GM12874 (cell line): ENCODE results near the gene CES3.

ENCODE experiments used
- TF ChIP-seq, protein P1 (sequence below): IDR thresholded peaks from 2 replicates; pipeline ENCODE4 v1.5.1; 2011; ENCODE audit warnings: low read depth, mild to moderate bottlenecking, control low read depth, low read length, moderate library complexity; ENCODE audit not compliant: insufficient read depth

The CES3 gene

DNA sequence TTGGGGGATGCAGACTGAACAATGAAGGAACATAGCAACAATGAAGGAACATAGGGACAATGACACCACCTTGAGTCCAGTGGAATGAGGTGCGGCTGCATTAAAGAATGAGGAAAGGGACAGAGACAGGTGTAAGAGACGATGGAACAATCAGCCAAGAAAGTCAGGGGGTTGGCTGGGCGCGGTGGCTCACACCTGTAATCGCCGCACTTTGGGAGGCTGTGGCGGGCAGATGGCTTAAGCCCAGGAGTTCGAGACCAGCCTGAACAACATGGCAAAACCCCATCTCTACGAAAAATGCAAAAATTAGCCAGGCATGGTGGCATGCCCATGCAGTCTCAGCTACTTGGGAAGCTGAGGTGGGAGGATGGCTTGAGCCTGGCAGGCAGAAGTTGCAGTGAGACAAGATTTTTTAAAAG, 54.3 kb downstream of the CES3 start:
- TF ChIP-seq, protein P1, sequence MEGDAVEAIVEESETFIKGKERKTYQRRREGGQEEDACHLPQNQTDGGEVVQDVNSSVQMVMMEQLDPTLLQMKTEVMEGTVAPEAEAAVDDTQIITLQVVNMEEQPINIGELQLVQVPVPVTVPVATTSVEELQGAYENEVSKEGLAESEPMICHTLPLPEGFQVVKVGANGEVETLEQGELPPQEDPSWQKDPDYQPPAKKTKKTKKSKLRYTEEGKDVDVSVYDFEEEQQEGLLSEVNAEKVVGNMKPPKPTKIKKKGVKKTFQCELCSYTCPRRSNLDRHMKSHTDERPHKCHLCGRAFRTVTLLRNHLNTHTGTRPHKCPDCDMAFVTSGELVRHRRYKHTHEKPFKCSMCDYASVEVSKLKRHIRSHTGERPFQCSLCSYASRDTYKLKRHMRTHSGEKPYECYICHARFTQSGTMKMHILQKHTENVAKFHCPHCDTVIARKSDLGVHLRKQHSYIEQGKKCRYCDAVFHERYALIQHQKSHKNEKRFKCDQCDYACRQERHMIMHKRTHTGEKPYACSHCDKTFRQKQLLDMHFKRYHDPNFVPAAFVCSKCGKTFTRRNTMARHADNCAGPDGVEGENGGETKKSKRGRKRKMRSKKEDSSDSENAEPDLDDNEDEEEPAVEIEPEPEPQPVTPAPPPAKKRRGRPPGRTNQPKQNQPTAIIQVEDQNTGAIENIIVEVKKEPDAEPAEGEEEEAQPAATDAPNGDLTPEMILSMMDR = no peak

DNA sequence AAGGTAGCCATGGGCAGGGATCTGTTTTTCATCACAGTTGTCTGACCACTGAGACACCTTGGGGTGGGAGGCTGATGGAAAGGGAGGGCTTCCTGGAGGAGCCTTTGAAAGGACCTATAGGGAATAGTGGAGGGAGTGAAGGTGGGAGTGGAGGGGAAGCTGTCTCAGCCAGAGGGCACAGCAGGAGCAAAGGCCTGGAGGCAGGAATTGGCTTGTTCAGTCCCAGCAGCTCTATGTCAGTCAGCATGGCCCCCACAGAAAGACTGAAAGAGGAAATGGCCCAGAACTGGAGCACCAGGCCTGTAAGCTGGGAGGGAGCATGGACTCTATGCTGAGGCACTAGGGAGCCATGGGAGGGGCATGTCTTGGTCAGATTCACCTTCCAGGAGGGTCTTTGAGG, 55.1 kb downstream of the CES3 start:
- TF ChIP-seq, protein P1 = no peak

GRCh38 chr16:67016681-67017420, 55.8 kb downstream of the CES3 start:
- TF ChIP-seq, protein P1 = no peak

DNA sequence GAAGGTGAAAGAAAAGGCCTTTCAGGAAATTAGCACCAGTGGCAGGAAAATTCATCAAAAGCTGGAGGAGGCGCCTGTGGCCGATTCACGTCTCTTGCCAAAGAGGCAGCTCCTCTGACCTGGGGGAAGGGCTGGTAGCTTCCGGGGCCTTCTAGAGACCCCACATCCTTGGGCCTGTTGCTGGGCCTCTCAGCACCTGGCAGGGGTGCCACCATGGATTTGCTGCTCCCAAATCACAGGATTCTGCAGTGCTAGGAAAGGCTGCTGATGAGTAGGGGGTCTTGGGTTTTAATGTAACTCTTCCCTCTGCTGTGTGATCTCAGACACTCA, 56.3 kb downstream of the CES3 start:
- TF ChIP-seq, protein P1 = no peak

DNA sequence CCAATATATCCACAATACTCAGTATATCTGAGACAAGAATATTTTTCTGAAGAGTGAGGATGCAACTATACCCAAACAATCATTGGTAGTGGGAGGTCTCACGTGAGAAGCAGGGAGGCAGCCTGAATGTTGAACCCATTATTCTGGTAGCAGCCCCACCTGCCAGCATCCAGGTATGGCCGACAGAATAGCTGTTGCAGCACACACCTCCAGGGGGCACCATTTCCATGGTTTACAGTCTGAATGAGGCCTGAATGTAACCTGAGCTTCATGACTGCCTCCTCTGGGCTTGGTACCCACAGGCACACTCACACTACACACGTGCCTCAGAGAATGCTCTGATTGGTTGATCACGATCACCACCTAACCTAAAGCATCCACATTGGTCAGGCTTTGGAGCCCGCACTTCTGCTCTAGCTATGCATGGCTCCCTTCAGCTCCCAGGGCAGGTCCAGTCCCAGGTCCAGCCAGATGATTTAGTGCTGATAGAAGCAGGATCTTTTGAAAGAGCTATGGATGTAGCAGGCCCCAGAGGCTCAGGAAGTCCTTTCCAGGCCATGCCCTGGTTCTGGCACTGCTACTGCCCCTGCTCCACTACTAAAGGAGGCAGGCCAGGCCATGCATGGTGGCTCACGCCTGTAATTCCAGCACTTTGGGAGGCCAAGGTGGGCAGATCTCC, 56.9 kb downstream of the CES3 start:
- TF ChIP-seq, protein P1 = peak; percentile 78

DNA sequence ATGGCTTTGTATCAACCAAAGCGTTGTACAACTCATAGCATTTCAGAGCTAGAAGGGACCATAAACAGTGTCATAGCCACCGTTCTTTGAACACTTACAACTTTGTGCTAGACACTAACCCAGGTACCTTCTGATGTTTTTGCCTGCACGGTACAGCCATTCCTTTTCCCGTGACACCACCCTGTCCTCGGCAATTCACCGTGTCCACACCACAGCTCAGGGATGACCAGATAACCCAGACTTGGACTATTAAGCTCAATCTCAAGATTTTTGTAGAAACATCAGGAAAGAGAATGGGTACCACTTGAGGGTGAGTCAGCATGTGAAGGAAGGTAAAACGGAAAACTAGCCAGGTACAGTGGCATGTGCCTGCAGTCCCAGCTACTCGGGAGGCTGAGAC, 58.1 kb downstream of the CES3 start:
- TF ChIP-seq, protein P1 = no peak

- TF ChIP-seq, protein P1 = no peak
Measured at GRCh38 chr16:67021321-67021720, 60.3 kb downstream of the CES3 start.
